GM08714 (cell line): ENCODE results near the gene GRPEL2.

Source experiments
- H3K4me3 ChIP-seq: fragments of 200-500 bp; sonication (Bioruptor generic); 2 replicates; pipeline ENCODE4 v1.5.1; 2014; ENCODE audit warnings: mild to moderate bottlenecking, low read length, inconsistent platforms
- ZNF274 ChIP-seq: IDR thresholded peaks from 2 replicates; pipeline ENCODE4 v1.6.1; 2012; ENCODE audit warnings: mild to moderate bottlenecking, low read depth, low read length

Gene GRPEL2

GRCh38 chr5:149371296-149371962 lies 26.1 kb downstream of the GRPEL2 start:
- no peak for TF ChIP-seq ZNF274
- no peak overlapping the region for H3K4me3 ChIP-seq

DNA sequence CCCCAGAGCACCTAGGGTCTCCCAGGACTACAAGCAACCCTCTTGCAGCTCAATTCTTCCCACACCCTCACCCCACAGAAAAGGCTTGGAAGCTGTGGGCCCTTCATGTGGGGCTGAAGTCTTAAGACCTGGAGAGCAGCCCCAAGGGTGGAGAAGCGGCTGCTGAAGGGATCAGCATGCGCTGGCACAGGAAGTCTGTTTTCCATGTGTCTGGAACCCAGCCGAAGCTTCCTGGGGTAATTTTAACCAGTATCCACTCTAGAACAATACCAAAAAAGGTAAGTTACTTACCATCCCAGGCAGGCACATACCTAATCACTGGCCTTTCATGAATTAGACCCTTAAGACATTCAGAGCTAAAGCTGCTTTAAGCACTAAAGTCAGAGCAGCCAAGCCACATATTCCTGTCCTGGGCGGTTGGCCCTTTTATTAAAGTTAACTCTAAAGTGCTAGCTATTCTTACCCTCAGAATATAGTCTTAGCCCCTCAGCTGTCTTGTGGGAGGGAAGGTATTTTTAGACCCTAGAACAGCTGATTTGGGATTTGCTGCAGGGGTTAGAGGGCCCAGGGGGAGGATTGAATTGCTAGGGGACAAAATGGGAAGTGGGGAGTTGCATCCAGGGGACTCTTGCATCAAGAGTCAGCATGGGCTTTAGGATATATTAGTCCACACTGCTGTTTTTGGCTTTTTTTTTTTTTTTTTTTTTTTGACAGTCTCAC lies 26.9 kb downstream of the GRPEL2 start:
- no peak for TF ChIP-seq ZNF274
- no peak overlapping the region for H3K4me3 ChIP-seq

GRCh38 chr5:149372932-149373331 lies 27.6 kb downstream of the GRPEL2 start:
- no peak for TF ChIP-seq ZNF274
- H3K4me3 ChIP-seq, result no peak overlapping the region

DNA sequence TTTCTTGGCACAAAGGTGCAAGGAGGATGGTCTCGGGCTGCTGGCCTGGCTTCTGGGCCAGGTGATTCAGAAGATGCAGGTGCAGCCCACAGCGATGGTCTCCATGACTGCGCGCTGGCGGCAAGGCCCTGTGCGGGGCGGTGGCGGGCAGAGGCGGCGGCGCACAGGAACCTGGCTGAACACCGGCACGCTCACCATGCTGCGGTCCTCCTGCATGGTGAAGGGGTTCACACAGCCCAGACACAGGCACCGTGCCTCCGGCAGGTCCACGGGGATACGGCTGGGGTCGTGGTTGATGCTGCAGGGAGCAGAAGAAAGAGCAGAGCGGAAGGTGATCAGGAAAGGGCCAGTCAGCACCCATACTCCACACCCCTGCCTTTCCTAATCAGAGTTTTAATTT lies 29.0 kb downstream of the GRPEL2 start:
- no peak overlapping the region for H3K4me3 ChIP-seq
- TF ChIP-seq ZNF274, result no peak

GRCh38 chr5:149374801-149375200 lies 29.5 kb downstream of the GRPEL2 start:
- no peak overlapping the region for H3K4me3 ChIP-seq
- TF ChIP-seq ZNF274, result no peak

DNA sequence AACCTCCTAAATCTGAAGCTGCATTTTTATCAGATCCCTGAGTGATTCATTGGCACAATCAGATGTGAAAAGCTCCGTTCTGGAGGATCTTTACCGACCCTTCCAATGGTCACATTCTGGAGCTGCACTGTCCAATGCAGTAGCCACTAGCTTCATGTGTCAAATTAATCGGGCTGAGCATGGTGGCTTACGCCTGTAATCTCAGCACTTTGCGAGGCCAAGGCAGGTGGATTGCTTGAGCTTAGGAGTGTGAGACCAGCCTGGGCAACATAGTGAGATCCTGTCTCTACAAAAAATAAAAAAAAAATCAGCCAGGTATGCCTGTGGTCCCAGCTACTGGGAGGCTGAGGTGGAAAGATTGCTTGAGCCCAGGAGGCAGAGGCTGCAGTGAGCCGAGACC lies 30.1 kb downstream of the GRPEL2 start:
- no peak for TF ChIP-seq ZNF274
- H3K4me3 ChIP-seq, result no peak overlapping the region

DNA sequence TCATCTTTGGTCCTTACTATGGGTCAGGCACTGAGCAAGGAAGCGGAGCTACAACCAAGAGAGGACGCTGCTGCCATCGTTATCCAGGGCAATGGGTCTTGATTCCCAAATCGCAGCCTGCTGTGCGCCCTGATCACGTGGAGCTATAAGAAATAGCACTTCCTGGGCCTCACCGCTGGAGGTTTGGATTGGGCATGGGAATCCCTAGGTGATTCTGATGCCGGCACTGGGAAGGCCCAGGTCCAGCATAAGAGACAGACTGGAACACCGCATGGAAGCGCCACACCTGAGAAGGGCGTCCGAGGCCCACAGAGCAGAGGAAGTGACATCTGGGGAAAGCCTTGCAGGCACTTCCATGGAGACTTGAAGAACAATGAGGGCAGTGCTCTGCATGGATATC lies 30.8 kb downstream of the GRPEL2 start:
- TF ChIP-seq ZNF274, result no peak
- no peak overlapping the region for H3K4me3 ChIP-seq

DNA sequence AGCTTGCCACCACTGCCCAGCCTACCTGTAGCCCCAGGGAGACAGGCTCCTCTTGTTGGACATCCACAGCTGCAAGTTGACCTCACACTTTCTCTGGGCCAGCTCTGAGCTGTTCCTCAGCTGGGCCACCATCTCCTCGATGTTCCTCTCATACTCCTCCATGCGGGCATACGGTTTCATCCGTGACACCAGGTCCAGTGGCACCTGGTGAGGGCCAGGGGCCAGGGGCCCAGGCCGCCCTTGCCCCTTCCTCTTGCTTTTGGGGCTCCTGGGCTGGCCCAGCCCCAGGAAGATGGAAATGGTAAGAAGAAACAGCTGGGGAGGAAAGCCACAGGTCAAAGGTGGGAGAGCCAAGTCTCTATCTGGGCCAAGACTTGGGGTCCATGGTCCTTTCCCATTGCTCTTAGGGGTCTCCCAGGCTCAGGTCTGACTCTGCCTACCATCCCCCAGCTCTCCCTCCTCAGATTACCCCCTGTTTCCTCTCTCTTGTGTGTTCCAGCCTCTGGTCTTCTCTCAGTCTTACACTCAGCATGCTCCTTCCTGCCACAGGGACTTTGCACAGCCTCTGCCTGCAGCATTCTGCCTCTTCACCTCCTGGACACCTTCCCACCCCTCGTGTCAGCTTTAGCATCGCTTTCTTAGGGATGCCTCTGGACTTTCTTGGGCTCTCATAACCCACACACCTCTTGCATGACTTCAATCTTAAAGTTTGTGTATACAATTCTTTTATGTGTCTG lies 31.6 kb downstream of the GRPEL2 start:
- H3K4me3 ChIP-seq, result no peak overlapping the region

GRCh38 chr5:149378241-149378820 lies 33.0 kb downstream of the GRPEL2 start:
- no peak for TF ChIP-seq ZNF274
- H3K4me3 ChIP-seq, result no peak overlapping the region

More for the DNA sequence above, 31.6 kb downstream of the GRPEL2 start:
- TF ChIP-seq ZNF274, result no peak

- no peak within 1 kb of the TSS for H3K4me3 ChIP-seq
- no peak for TF ChIP-seq ZNF274
These were observed 34.0 kb downstream of the GRPEL2 start, which contains the start of gene IL17B for GRCh38 chr5:149379177-149379761. Gene IL17B (minus strand): TSS chr5:149379292. CDS start chr5:149379225, 67 bp downstream.

DNA sequence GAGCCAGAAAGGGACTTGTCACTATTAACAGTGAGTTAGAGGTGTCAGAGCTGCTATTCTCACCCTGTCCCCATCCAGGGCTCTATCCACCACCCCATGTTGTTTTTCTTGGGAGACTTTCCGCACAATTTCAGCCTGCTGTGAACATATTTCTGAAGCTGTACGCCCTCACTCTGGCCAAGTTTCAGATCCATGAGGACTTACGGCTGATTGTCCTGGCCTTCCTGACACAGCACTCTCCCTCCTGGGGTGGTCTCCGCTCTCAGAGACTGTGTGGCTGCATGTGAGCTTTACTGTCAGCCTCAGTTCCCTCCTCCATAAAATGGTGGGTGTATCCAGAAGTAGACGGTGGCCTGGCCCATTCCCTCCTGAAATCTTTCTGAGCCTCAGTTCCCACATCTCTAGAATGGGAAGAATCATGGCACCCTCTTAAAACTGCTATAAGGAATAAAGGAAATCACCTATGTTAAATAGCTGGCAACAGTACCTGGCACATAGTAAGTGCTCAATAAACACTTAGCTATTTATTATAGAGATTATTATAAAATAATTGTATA lies 34.6 kb downstream of the GRPEL2 start:
- TF ChIP-seq ZNF274, result no peak
- no peak overlapping the region for H3K4me3 ChIP-seq

DNA sequence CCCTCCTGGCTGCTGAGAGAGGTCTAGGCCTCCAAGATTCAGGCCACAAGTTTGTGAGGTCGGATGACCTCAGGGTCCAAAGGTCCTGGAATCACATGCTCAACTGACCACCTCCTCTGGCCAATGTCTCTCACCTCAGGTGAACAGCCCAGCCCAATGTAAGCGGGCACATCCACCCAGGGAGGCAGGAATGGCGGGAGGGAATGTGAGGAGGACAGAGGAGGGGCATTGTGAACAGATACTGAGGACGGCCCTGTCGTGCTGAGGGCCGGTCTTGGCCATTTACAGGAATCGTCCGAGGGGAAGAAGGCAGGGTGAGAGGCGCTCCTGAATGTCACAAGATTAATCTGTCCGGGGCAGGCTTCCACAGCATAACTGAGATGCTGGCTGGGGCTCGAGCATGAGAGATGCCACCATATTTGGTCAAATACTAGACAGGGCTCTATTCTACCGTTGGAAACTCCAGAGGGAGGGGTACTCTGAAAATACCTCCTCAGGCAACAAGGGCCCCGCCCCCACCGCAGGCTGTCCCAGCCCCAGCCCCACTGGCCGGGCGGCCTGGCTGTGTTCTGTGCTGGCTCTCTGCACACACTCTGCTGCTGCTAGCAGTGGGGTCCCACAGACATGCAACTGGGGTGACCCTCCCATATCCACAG lies 35.3 kb downstream of the GRPEL2 start:
- TF ChIP-seq ZNF274, result no peak
- H3K4me3 ChIP-seq, result no peak overlapping the region

- TF ChIP-seq ZNF274, result no peak
- no peak overlapping the region for H3K4me3 ChIP-seq
These were observed 36.1 kb downstream of the GRPEL2 start for GRCh38 chr5:149381261-149381985.
